HG02943 (cell line): ENCODE data around the gene SLC26A9.
"Not testable (repeated sequence)": the region's sequence is repeated elsewhere in the genome, so short reads cannot be mapped to it uniquely, and the experiment has no call there.

Experiments used
- ATAC-seq: cut with Tn5 transposase; IDR thresholded peaks from one replicate; pipeline ENCODE4 v1.9.1; 2021; ENCODE audit warnings: mild to moderate bottlenecking, low read depth, moderate library complexity; ENCODE audit not compliant: unreplicated experiment

The SLC26A9 gene

GRCh38 chr1:205905095-205905494 is 38.2 kb downstream of the SLC26A9 start:
- not testable (repeated sequence) for ATAC-seq

GRCh38 chr1:205896351-205896750 is 46.9 kb downstream of the SLC26A9 start:
- ATAC-seq, result no peak

GRCh38 chr1:205894119-205894518 is 49.1 kb downstream of the SLC26A9 start:
- ATAC-seq, result not testable (repeated sequence)

GRCh38 chr1:205892175-205892574 is 51.1 kb downstream of the SLC26A9 start:
- ATAC-seq, result not testable (repeated sequence)

- not testable (repeated sequence) for ATAC-seq
These were observed 51.8 kb downstream of the SLC26A9 start for GRCh38 chr1:205891481-205891880.

- ATAC-seq, result not testable (repeated sequence)
These were observed 52.6 kb downstream of the SLC26A9 start for GRCh38 chr1:205890631-205891030.

- ATAC-seq, result not testable (repeated sequence)
These were observed 53.5 kb downstream of the SLC26A9 start for GRCh38 chr1:205889706-205890105.

GRCh38 chr1:205889006-205889405 is 54.2 kb downstream of the SLC26A9 start:
- ATAC-seq, result not testable (repeated sequence)

GRCh38 chr1:205883792-205884191 is 59.5 kb downstream of the SLC26A9 start:
- ATAC-seq, result no peak

GRCh38 chr1:205880923-205881322 is 62.3 kb downstream of the SLC26A9 start:
- ATAC-seq, result no peak

GRCh38 chr1:205879974-205880373 is 63.3 kb downstream of the SLC26A9 start:
- ATAC-seq, result no peak

- ATAC-seq, result no peak
These were observed 65.2 kb downstream of the SLC26A9 start for GRCh38 chr1:205878026-205878425.

GRCh38 chr1:205873148-205873547 is 70.1 kb downstream of the SLC26A9 start:
- ATAC-seq, result not testable (repeated sequence)

GRCh38 chr1:205870236-205870635 is 73.0 kb downstream of the SLC26A9 start:
- ATAC-seq, result no peak
